ENCODE measurements around the gene PON1.

Gene PON1

GRCh38 chr7:95263785-95264362 lies 60.5 kb downstream of the PON1 start:
- Histone ChIP-seq H3K9me3 (ENCODE audit: low read depth, low read length) (no peaks in the 10 kb centered on the region), H3K4me3 (no peak overlapping the region), H3K9ac (ENCODE audit: insufficient read length) (no peak overlapping the region), H3K36me3 (ENCODE audit: insufficient read depth, low read length) (no peaks in the 10 kb centered on the region), H3K27ac (no peak overlapping the region)
- DNase-seq (ENCODE audit: low read depth, low spot score) = no peak
- TF ChIP-seq POLR2AphosphoS5 (IDR thresholded peaks at IDR 0.05; ENCODE audit: borderline replicate concordance, low read depth, low read length) = no peak
- no peak for TF ChIP-seq EZH2 (IDR thresholded peaks at IDR 0.05)
- no peak for TF ChIP-seq FOXP2 (optimal IDR thresholded peaks at IDR 0.05; ENCODE audit: control extremely low read depth, extremely low read length, insufficient read depth)

- no peak for DNase-seq (ENCODE audit: low read depth, low spot score)
- TF ChIP-seq POLR2AphosphoS5 (IDR thresholded peaks at IDR 0.05; ENCODE audit: borderline replicate concordance, low read depth, low read length) = no peak
- no peak for TF ChIP-seq FOXP2 (optimal IDR thresholded peaks at IDR 0.05; ENCODE audit: control extremely low read depth, extremely low read length, insufficient read depth)
- no peak for TF ChIP-seq EZH2 (IDR thresholded peaks at IDR 0.05)
- H3K9me3 ChIP-seq (ENCODE audit: low read depth, low read length) = no peaks in the 10 kb centered on the region
- H3K36me3 ChIP-seq (ENCODE audit: insufficient read depth, low read length) = no peaks in the 10 kb centered on the region
- no peak overlapping the region for H3K9ac ChIP-seq (ENCODE audit: insufficient read length)
- no peak overlapping the region for H3K27ac ChIP-seq
- H3K4me3 ChIP-seq = no peak overlapping the region
Observed at GRCh38 chr7:95262875-95263274, 61.5 kb downstream of the PON1 start.

DNA sequence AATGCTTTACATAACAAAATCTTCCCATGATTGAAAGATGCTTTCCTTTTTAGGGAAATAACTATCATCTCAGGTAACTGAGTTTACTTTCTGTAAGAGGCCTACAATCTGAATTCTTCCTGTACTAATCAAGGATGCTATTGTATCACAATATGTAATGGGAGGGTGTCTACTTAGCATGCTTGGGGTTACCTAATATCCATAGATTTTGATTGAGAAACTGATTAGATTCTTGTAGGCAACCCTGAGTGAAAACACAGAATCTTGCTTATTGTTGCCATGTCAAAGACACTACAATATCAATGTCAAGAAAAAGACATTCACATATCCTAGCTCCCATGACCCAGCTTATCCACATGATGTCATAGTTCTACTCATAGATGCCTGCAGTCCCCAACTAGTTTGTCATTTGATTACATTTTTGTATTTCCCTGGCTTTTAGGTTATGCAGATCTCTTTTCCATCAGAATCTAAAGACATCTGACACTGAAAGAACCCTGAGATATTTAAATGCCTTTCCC lies 62.4 kb downstream of the PON1 start:
- no peaks in the 10 kb centered on the region for H3K36me3 ChIP-seq (ENCODE audit: insufficient read depth, low read length)
- H3K4me3 ChIP-seq = no peak overlapping the region
- TF ChIP-seq POLR2AphosphoS5 (IDR thresholded peaks at IDR 0.05; ENCODE audit: borderline replicate concordance, low read depth, low read length) = no peak
- no peaks in the 10 kb centered on the region for H3K9me3 ChIP-seq (ENCODE audit: low read depth, low read length)
- no peak overlapping the region for H3K27ac ChIP-seq
- DNase-seq (ENCODE audit: low read depth, low spot score) = no peak
- H3K9ac ChIP-seq (ENCODE audit: insufficient read length) = no peak overlapping the region

GRCh38 chr7:95255691-95256090 lies 68.6 kb downstream of the PON1 start:
- no peak for DNase-seq (ENCODE audit: low read depth, low spot score)
- Histone ChIP-seq H3K9me3 (ENCODE audit: low read depth, low read length) (no peaks in the 10 kb centered on the region), H3K36me3 (ENCODE audit: insufficient read depth, low read length) (no peaks in the 10 kb centered on the region), H3K4me3 (no peak overlapping the region), H3K27ac (no peak overlapping the region), H3K9ac (ENCODE audit: insufficient read length) (no peak overlapping the region)
- TF ChIP-seq POLR2AphosphoS5 (IDR thresholded peaks at IDR 0.05; ENCODE audit: borderline replicate concordance, low read depth, low read length) = no peak
- TF ChIP-seq EZH2 (IDR thresholded peaks at IDR 0.05) = no peak
- no peak for TF ChIP-seq FOXP2 (optimal IDR thresholded peaks at IDR 0.05; ENCODE audit: control extremely low read depth, extremely low read length, insufficient read depth)

DNA sequence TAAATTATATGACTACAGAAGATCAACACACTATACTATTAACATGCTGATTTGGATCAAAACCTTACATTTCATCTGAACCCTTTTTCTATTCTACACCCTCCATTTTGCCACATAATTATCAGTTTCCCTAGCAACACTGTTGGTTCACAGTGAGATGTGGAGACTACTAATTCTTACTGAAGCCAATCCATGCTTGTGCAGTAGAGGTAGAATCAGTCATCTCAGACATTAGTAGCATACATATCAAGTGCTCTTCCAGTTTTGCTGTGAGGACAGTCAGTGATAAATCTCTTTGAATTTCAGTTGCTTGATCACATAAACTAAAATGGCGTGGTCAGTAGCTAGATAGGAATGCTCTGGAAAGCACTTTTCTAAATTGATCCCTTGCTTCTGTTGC lies 70.3 kb downstream of the PON1 start:
- no peak for TF ChIP-seq POLR2AphosphoS5 (IDR thresholded peaks at IDR 0.05; ENCODE audit: borderline replicate concordance, low read depth, low read length)
- TF ChIP-seq EZH2 (IDR thresholded peaks at IDR 0.05) = no peak
- no peak for TF ChIP-seq FOXP2 (optimal IDR thresholded peaks at IDR 0.05; ENCODE audit: control extremely low read depth, extremely low read length, insufficient read depth)
- DNase-seq (ENCODE audit: low read depth, low spot score) = no peak
- Histone ChIP-seq H3K4me3 (no peak overlapping the region), H3K36me3 (ENCODE audit: insufficient read depth, low read length) (no peaks in the 10 kb centered on the region), H3K9me3 (ENCODE audit: low read depth, low read length) (no peaks in the 10 kb centered on the region), H3K27ac (no peak overlapping the region), H3K9ac (ENCODE audit: insufficient read length) (no peak overlapping the region)

GRCh38 chr7:95251966-95252365 lies 72.4 kb downstream of the PON1 start:
- no peak overlapping the region for H3K9ac ChIP-seq (ENCODE audit: insufficient read length)
- H3K27ac ChIP-seq = no peak overlapping the region
- no peaks in the 10 kb centered on the region for H3K36me3 ChIP-seq (ENCODE audit: insufficient read depth, low read length)
- H3K4me3 ChIP-seq = no peak overlapping the region
- TF ChIP-seq FOXP2 (optimal IDR thresholded peaks at IDR 0.05; ENCODE audit: control extremely low read depth, extremely low read length, insufficient read depth) (no peak), EZH2 (IDR thresholded peaks at IDR 0.05) (no peak), POLR2AphosphoS5 (IDR thresholded peaks at IDR 0.05; ENCODE audit: borderline replicate concordance, low read depth, low read length) (no peak)
- no peaks in the 10 kb centered on the region for H3K9me3 ChIP-seq (ENCODE audit: low read depth, low read length)
- DNase-seq (ENCODE audit: low read depth, low spot score) = no peak

GRCh38 chr7:95250571-95250970 lies 73.8 kb downstream of the PON1 start:
- no peak overlapping the region for H3K9ac ChIP-seq (ENCODE audit: insufficient read length)
- no peak overlapping the region for H3K27ac ChIP-seq
- no peak overlapping the region for H3K4me3 ChIP-seq
- no peaks in the 10 kb centered on the region for H3K36me3 ChIP-seq (ENCODE audit: insufficient read depth, low read length)
- TF ChIP-seq EZH2 (IDR thresholded peaks at IDR 0.05) (no peak), FOXP2 (optimal IDR thresholded peaks at IDR 0.05; ENCODE audit: control extremely low read depth, extremely low read length, insufficient read depth) (no peak), POLR2AphosphoS5 (IDR thresholded peaks at IDR 0.05; ENCODE audit: borderline replicate concordance, low read depth, low read length) (no peak)
- no peaks in the 10 kb centered on the region for H3K9me3 ChIP-seq (ENCODE audit: low read depth, low read length)
- no peak for DNase-seq (ENCODE audit: low read depth, low spot score)

Data from SK-N-MC (cell line).